HG03432 (cell line): Measurements from ENCODE around the gene CAPN10.

Source experiments
- ATAC-seq: cut with Tn5 transposase; IDR thresholded peaks from one replicate; pipeline ENCODE4 v1.9.1; 2021; ENCODE audit warnings: mild to moderate bottlenecking, moderate library complexity; ENCODE audit not compliant: unreplicated experiment

CAPN10 gene

GRCh38 chr2:240620859-240621258 is 34.3 kb downstream of the CAPN10 start:
- no peak for ATAC-seq

- ATAC-seq: no peak
These were observed 35.5 kb downstream of the CAPN10 start for GRCh38 chr2:240622060-240622411.

GRCh38 chr2:240622531-240623235 is 36.1 kb downstream of the CAPN10 start:
- ATAC-seq: no peak

GRCh38 chr2:240623531-240624010 is 37.0 kb downstream of the CAPN10 start:
- no peak for ATAC-seq

GRCh38 chr2:240624011-240624949 is 37.7 kb downstream of the CAPN10 start:
- no peak for ATAC-seq

- no peak for ATAC-seq
These were observed 38.6 kb downstream of the CAPN10 start, which contains the start of gene GPR35 for GRCh38 chr2:240624950-240625621. Gene GPR35 (plus strand): TSS chr2:240625480. CDS start chr2:240629953, 4,473 bp downstream.

- no peak for ATAC-seq
These were observed 40.2 kb downstream of the CAPN10 start for GRCh38 chr2:240626531-240627300.

- ATAC-seq: no peak
These were observed 41.4 kb downstream of the CAPN10 start for GRCh38 chr2:240627736-240628506.

GRCh38 chr2:240628507-240628807 is 41.9 kb downstream of the CAPN10 start:
- no peak for ATAC-seq

GRCh38 chr2:240628808-240629618 is 42.5 kb downstream of the CAPN10 start:
- ATAC-seq: no peak

GRCh38 chr2:240629619-240629967 is 43.1 kb downstream of the CAPN10 start:
- no peak for ATAC-seq

GRCh38 chr2:240629968-240630770 is 43.6 kb downstream of the CAPN10 start:
- ATAC-seq: no peak

- no peak for ATAC-seq
These were observed 44.4 kb downstream of the CAPN10 start for GRCh38 chr2:240630771-240631547.

GRCh38 chr2:240631548-240632305 is 45.2 kb downstream of the CAPN10 start:
- no peak for ATAC-seq

GRCh38 chr2:240632306-240632721 is 45.8 kb downstream of the CAPN10 start:
- ATAC-seq: no peak

- ATAC-seq: no peak
These were observed 48.8 kb downstream of the CAPN10 start for GRCh38 chr2:240635121-240635997.
